ENCODE measurements around the gene TAF6. TPM values are rescaled to one million over a fixed set of nuclear protein-coding genes. Genes with fewer than 3 reads are reported as not detected.
"Not testable (repeated sequence)": the region's sequence is repeated elsewhere in the genome, so short reads cannot be mapped to it uniquely, and the experiment has no call there.

Gene TAF6
- total RNA-seq, 1 experiment from 2014 or later: 34.4 TPM

DNA sequence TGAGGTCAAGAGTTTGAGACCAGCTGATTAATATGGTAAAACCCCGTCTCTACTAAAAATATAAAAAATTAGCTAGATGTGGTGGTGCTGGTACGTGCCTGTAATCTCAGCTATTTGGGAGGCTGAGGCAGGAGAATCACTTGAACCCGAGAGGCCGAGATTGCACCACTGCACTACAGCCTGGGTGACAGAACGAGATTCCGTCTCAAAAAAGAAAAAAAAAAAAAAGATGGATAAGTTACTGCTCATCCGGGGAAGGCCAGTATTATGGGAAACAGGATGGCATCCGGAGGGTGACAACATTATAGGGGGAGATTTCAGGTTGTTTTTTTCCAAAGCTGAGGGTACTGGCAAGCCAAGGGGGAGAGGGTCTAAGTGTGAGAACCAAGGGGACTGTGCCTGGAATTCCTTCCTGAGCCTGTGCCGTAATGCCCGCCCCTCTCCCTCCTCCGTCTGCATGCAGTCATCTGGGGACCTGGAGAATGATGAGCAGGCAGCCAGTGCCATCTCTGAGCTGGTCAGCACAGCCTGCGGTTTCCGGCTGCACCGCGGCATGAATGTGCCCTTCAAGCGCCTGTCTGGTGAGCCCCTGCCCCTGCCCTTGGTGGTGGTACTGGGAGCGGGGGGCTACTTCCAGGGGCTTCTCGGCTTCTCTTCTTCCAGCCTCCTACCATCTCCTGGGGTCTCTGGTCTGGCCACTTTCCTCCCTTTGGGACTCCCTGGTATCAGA is 33.9 kb upstream of the TAF6 start:
- no peak for DNase-seq (ENCODE audit: low read depth)

DNA sequence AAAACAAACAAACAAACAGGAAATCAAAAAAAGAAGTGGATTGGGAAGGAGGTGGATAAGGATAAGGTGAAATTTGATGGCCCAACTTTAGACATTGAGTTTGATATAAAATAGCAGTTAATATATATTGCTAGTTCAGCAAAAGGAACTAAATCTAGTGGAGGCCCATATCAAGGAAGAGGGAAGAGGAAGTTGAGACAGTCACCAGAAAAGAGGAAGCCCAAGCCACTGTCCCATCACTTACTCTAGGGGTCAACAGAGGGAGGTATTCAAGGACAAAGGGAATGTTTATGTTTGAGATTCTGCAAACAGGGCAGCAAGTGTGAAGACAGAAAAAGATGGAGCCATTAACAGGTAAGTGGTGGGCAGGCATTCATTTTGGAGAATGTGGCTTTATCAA is 33.2 kb upstream of the TAF6 start:
- no peak for DNase-seq (ENCODE audit: low read depth)

DNA sequence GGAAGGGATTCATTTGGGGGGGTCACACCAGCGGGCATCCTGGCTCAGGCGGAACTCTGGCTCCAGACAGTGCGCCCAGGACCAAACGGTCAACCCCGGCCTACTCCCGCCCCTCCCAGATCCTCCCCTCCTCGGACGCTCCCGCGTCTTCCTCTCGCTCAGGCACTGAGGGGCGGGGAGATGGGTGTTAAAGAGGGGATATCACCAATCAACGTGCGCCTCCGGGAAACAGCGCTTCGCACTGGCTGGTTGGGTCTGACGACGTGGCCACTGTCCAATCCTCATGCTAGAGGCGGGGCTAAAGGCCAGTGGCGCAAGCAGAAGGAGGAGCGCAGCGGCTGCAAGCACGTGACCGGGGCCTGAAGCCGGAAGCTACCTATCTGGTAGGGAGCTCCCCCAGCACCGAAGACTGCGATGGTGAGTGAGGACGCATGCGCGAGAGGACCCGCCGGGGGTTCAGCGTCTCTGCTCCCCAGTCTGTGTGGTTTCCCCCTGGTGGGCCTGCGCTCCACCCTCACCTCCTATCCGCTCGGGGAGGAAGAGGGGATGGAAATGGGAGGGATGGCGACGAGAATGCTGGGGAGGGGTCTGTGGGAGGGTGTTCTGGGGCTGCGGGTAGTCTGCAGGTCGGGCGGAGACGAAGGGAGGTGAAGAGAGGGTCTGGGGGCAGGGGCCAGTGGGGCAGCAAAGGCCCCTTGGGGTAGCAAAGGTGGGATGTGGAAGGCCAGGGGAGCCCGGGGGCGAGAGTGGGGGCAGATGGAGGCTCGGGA is 29.6 kb upstream of the TAF6 start, which contains the start of gene LAMTOR4:
Gene LAMTOR4 (plus strand): TSS at position 360 of the 770 bp plus-strand sequence. CDS start 55 bp downstream, at position 415.
- peak; percentile 99 for DNase-seq (ENCODE audit: low read depth)

DNA sequence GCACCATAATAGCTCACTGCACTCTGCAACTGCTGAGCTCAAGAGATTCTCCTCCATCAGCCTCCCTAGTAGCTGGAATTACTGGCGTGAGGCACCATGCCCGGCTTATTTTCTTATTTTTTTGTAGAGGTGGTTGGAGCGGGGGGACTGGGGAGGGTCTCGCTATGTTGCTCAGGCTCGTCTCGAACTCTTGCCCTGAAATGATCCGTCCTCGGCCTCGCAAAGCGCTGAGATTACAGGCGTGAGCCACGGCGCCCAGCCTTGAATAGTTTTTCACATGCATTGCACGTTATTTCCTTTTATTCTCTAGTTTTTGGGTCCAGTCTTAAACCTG is 29.0 kb upstream of the TAF6 start:
- no peak for DNase-seq (ENCODE audit: low read depth)

DNA sequence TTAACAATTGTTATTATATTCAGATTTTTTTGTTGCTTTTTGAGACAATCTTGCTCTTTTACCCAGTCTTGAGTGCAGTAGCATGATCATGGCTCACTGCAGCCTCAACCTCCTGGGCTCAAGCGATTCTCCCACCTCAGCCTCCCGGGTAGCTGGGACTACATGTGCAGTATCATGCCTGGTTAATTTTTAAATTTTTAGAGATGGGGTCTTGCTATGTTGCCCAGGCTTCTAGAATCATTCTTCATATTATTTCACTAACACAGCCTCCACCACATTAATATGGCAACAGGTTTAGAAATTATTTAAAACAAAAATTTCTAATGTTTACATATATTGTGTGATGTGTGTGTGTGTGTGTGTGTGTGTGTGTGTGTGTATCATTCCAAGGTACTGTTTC is 28.1 kb upstream of the TAF6 start:
- no peak for DNase-seq (ENCODE audit: low read depth)

DNA sequence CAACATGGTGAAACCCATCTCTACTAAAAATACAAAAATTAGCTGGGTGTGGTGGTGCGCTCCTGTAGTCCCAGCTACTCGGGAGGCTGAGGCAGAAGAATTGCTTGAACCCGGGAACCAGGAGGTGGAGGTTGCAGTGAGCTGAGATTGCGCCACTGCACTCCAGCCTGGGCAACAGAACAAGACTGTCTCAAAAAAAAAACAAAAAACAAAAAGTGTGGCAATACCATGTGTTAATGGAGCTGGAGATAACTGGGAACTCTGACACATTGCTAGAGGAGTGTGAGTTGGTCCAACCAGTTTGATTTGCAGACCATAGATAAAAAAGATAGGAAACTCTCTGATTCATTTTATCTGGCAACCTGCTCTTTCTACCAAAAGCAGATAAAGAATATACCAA is 27.2 kb upstream of the TAF6 start:
- not testable (repeated sequence) for DNase-seq (ENCODE audit: low read depth)

DNA sequence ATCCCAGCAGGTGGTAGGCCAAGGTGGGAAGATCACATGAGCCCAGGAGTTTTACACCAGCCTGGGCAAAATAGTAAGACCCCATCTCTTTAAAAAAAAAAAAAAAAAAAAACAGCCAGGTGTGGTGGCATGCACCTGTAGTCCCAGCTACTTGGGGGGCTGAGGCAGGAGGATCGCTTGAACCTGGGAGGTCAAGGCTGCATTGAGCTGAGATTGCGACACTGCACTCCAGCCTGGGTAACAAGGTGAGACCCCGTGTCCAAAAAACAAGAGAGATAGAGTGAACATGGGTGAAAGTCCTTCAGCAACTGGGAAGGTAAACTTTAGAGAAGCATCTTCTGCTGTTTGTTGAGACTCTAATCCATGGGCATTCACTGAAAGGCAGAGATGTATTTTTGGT is 23.3 kb upstream of the TAF6 start:
- DNase-seq (ENCODE audit: low read depth): no peak

DNA sequence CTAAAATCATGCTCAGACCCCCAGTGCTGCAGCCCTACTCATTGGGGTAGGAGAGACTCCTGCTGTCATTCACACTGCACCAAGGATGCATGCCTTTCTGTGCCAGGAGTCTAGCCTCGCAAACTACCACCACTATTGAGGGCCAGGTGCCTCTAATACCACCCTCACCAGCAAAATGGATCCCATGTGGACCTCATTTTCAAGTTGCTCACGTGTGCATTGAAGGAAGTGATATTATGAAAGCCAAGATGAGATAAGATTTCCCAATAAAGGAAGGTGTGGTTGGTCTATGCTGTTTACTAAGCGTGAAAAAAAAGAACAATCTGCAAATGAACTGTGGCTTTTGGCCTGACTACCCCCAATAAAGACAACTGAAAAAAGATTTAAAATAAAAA is 22.4 kb upstream of the TAF6 start:
- DNase-seq (ENCODE audit: low read depth): no peak

DNA sequence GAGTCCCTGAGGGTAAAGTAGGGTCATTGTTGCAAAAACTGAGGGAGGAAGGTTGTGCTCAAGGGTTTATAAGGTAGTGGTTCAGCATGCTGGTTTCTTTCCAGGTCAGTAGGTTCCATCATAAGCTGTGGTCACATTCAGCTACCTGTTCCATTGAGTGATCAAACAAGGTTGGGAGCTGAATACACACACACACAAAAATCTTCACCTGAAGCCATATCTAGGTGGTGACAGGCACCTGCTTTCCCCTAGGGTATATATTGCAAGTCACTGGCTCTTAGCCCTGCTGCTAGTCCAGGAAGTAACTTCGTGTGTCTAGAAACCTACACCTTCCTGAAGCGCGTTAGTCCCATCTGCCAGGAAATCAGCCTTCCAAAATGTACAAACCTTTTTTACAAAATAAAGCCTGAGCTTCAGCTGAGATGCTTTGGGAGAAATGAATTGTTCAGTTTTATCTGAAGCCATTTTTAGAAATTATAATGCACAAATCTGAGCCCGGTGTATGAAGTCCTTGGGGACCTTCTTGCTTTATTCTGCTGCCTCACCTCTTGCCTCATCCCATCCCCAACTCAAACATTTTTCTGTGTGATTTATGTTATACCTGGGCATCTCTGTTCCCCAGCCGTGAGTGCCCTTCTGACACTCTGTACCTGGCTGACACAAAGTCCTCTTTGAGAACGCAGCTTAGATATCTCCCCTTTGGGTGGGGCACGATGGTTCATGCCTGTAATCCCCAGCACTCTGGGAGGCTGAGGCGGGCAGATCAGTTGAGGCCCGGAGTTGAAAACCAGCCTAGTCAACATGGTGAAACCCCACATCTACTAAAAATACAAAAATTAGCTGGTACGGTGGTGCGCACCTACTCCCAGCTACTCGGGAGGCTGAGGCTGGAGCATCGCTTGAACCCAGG is 18.9 kb upstream of the TAF6 start:
- no peak for DNase-seq (ENCODE audit: low read depth)

DNA sequence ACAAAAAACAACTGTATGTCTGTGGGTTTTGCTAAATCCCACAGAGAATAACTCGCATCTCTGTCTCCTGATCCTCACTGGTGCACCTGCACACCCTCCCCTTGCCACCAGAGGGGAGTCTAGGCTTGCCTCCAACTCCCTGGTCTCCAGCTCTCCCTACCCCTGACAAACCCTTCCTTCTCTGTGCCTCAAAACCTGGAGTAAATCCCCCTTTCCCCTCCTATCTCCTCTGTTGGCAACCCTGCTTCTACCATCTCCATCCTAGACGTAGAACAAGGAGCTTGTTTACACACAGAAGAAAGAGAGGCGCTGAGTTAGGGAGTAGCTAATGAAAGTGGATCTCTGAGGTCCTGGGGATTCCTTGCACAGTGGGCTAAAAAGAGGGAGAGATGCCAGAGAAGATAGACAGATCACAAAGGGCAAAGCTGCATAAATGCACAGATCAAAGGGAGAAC is 13.6 kb upstream of the TAF6 start:
- DNase-seq (ENCODE audit: low read depth): peak; percentile 65

DNA sequence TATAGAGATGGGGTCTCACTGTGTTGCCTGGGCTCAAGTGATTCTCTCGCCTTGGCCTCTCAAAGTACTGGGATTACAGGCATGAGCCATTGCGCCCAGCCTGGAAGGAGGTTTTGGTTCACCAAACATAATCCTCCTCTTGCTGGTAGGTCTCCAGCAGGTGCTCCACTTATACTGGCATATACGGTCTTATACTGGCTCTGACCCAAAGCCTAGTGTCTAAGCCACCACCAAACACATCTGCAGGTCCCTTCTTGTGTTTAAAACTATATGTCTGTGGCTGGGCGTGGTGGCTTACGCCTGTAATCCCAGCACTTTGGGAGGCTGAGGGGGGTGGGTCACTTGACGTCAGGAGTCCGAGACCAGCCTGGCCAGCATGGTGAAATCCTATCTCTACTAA is 13.0 kb upstream of the TAF6 start:
- no peak for DNase-seq (ENCODE audit: low read depth)

DNA sequence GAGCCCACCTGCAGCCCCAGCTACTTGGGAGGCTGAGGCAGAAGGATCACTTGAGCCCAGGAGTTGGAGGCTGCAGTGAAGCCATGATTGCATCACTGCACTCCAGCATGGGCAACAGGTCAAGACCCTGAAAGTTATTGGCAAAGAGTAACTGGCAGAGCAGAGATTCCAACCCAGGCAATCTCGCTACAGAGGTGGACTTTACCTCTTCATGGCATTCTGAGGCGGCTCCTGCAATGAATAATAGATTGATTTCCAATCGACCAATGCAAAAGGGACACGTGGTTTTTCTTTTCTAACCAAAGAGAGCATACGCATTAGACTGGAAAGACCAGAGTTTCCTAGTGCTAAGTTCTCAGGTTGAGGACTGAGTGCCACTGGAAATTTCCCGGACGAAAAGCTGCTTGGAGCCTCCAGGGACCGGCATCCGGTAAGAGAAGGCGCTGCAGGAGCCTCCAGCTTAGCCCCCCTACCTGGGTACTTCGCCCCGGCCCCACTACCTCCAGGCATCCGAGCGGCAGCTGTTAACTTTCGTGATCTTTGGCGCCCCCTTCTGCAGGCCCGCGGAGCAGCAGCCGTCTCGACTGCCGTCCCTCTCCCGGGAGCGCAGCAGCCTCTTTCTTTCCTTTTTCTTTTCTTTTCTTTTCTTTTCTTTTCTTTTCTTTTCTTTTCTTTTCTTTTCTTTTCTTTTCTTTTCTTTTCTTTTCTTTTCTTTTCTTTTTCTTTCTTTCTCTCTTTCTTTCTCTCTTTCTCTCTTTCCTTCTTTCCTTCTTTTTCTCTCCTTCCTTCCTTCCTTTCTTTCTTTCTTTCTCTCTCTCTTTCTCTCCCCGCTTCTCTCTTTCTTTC is 11.7 kb upstream of the TAF6 start:
- DNase-seq (ENCODE audit: low read depth): peak; percentile 46

DNA sequence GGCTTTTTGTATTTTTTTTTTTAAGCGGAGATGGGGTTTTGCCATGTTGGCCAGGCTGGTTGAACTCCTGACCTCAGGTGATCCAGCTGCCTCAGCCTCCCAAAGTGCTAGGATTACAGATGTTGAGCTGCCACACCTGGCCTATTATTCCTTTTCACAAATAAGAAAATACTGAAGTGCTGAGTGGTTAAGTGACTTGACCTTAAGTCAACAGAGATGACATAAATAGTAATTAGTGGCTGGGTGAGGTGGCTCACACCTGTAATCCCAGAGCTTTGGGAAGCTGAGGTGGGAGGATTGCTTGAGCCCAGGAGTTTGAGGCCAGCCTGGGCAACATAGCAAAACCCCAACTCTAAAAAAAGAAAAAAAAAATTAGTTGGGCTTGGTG is 11.1 kb upstream of the TAF6 start:
- DNase-seq (ENCODE audit: low read depth): not testable (repeated sequence)

DNA sequence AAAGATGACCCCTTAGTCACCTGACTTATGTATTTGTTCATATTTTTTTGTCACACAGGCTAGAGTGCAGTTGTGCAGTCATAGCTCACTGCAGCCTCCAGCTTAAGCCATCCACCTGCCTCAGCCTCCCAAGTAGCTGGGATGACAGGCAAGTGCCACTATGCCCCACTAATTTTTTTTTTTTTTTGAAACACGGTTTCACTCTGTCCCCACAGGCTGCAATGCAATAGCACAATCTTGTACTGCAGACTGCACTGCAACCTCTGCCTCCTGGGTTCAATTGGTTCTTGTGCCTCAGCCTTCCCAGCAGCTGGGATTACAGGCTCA is 9.4 kb upstream of the TAF6 start:
- DNase-seq (ENCODE audit: low read depth): no peak

DNA sequence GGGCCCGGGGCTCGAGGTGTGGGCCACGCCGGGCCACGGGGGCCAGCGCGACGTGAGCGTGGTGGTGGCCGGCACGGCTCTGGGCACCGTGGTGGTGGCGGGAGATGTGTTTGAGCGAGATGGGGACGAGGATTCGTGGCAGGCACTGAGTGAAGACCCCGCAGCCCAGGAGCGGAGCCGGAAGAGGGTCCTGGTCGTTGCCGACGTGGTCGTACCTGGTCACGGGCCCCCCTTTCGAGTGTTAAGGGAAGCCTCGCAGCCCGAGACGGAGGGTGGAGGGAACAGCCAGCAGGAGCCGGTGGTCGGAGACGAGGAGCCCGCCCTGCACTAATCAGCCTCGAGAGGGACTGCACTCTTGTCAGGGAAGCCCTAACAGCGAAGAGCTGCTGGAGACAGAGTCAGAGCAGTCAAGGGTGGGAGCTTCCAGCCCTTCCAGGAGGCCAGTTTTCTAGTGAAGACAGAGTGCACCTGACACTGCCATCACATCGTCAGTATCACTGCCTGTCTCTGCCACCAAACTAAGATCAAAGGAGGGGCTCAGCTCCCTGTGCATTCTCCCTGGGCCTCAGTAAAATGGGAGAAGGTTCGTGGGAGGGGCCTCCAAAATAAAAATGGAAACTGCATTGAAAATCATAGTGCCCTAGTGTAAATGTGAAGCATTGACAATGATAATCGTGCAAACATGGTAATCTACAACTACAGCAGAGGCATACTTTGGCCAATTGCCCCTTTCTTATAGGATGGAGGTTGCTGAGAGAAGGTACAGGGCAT is 8.9 kb upstream of the TAF6 start:
- DNase-seq (ENCODE audit: low read depth): no peak

DNA sequence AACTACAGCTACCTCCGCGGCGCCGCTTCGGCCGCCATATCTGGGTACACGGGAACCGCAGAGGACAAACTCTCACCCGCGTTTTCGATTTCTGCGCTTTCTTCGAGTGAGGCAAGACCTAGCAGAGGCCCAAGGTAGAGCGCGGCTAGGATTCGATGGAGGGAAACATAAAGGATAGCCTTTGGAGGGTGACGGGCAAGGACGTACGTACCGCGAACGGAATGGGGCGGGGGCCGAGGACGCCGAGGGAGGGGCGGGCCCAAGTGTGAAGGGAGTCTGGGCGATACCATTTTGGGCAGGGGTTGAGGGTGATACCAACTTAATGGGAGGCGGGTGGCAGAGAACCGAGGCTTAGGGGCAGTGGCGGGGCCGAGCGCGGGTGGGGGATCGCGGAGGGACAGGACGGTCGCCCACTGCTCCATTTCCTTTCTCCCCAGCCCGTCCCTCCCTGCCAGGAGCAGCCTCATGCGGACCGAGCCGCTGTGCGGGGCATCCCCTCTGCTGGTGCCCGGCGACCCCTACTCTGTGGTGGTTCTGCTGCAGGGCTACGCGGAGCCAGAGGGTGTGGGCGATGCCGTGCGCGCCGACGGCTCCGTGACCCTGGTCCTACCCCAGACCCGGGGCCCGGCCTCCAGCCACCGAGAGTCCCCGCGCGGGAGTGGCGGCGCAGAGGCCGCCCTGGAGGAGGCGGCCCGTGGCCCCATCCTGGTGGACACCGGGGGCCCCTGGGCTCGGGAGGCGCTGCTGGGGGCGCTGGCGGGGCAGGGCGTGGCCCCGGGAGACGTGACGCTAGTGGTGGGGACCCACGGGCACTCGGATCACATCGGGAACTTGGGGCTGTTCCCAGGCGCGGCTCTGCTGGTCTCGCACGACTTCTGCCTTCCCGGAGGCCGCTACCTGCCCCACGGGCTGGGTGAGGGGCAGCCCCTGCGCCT is 8.0 kb upstream of the TAF6 start, which contains the start of gene MBLAC1:
Gene MBLAC1 (plus strand): TSS at position 37 of the 935 bp plus-strand sequence. CDS start 429 bp downstream, at position 466.
- DNase-seq (ENCODE audit: low read depth): peak; percentile 73

DNA sequence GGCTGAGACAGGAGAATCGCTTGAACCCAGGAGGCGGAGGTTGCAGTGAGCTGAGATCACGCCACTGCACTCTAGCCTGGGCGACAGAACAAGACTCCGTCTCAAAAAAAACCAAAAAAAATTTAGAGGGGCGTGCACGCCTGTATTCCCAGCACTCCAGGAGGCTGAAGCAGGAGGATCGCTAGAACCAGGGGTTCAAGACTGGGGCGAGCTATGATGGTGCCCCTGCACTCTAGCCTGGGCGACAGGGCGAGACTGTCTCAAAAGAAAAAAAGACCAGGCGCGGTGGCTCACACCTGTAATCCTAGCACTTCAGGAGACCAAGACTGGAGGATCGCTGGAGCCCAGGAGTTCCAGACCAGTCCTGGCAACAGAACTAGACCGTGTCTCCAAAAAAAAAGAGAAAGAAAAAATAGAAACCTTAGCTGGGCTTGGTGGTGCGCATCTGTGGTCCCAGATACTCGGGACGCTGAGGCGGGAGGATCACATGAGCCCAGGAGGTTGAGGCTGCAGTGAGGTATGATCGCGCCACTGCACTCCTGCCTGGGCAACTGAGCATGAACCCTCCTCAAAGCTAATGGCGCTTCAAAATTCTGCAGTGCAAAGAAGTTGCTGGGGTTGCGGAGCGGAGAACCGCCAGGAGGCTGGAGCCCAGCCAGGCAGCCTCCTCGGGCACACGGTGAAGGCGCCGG is 7.2 kb upstream of the TAF6 start:
- no peak for DNase-seq (ENCODE audit: low read depth)

Measured in HT1080 (cell line).